ENCODE data around the gene PLA2G2A.
"Not testable (repeated sequence)": the region's sequence is repeated elsewhere in the genome, so short reads cannot be mapped to it uniquely, and the experiment has no call there.

PLA2G2A gene, protein sequence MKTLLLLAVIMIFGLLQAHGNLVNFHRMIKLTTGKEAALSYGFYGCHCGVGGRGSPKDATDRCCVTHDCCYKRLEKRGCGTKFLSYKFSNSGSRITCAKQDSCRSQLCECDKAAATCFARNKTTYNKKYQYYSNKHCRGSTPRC

DNA sequence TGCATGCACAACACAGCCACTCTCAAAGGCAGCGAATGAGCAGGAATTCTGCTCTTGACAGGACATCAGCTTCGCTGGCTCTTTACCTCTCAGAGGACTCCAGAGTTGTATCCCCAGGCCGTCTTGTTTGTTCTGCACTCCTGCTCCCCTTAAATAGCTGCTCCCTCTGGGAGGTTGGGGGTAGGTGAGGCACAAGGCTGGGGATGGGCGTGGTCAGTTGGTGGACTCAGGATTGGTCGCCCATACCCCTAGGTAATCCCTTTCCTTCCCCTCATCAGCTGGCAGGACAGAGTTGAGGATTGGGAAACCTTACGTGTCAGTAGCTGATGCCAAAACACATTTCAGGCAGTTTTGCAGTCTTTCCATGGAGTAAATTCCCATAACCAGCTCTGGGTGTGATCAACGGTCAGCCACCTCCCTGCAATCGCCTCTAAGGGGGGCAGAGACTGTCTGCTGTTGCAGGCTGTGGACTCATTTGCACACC is at the start of gene PLA2G2A:
Gene PLA2G2A, minus strand, starts transcription at position 125 of the 484 bp plus-strand sequence. CDS start 845 bp downstream, outside the sequence.
- no peak for TF ChIP-seq ZNF274 (IDR thresholded peaks at IDR 0.05; ENCODE audit: low read depth, low read length)
- no peak within 1 kb of the TSS for H3K4me3 ChIP-seq (ENCODE audit: low read length)

DNA sequence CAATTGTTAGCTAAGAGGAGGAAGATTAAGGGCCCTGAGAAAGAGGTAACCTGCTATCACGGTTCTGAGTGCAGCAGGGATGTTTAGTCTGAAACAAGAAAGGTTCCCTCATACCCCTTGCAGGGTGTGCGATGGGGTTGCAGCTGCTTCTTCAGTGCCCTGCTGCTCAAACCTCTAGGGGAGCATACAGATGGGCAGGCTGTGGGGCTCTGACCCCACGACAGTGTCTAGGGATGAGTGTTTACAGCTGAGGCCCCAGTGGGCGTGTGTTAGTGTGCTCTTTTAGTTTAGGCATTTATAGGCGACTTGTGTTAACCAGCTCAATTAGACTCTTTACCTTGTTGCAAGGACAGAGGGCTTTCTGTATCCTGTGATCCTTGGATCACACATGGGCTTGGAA is 49.3 kb upstream of the PLA2G2A start:
- TF ChIP-seq ZNF274 (IDR thresholded peaks at IDR 0.05; ENCODE audit: low read depth, low read length) = no peak
- H3K4me3 ChIP-seq (ENCODE audit: low read length) = no peak overlapping the region

- TF ChIP-seq ZNF274 (IDR thresholded peaks at IDR 0.05; ENCODE audit: low read depth, low read length) = no peak
- H3K4me3 ChIP-seq (ENCODE audit: low read length) = no peak overlapping the region
Observed at GRCh38 chr1:20028125-20028524, 48.7 kb upstream of the PLA2G2A start.

DNA sequence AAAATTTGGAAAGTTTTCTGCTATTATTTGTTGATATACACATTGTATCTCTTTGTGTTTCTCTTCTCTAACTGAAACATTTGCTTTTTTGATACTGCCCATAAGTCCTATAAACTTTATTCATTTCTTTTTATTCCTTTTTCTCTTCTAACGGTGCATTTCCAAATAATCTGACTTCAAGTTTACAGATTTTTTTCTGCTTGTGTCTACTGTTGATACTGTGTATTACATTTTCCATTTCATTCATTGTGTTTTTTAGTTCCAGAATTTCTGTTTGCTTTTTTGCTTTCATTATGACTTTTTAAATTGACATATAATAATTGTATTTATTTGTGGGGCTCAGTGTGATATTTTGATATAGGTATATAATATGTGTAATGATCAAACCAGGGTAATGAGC is 38.3 kb upstream of the PLA2G2A start:
- TF ChIP-seq ZNF274 (IDR thresholded peaks at IDR 0.05; ENCODE audit: low read depth, low read length) = no peak

DNA sequence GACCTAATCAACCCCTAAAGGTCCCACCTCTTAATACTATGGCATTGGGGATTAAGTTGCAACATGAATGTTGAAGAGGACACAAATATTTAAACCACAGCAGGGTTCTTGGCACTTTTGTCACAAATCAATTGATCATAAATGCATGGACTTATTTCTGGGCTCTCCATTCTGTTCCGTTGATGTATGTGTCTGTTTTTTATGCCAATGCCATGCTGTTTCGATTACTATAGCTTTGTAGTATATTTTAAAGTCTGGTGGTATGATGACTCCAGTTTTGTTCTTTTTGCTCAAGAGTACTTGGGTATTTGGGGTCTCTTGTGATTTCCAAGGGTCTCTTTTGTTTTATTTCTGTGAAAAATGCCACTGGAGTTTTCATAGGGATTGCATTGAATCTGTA is 34.7 kb upstream of the PLA2G2A start:
- H3K4me3 ChIP-seq (ENCODE audit: low read length) = no peak overlapping the region
- TF ChIP-seq ZNF274 (IDR thresholded peaks at IDR 0.05; ENCODE audit: low read depth, low read length) = no peak

More for the DNA sequence above, 38.3 kb upstream of the PLA2G2A start:
- no peak overlapping the region for H3K4me3 ChIP-seq (ENCODE audit: low read length)

DNA sequence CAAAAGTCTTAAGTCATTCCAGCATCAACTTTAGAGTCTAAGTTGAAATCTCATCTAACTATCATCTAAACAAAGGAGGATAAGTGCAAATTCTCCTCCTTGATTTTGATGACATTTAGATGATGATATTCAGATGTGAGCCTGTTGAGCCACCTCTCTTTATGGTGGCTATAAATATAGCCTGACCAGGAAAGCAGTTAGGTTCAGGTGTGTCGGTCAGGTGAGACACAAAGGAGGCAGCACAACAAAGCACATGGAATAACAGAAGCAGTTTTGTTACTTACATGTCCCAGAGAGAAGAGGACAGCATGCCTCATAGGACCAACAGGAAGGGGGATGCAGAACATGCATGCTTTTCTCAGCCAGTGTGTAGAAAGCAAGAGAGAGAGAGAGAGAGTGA is 30.6 kb upstream of the PLA2G2A start:
- no peak overlapping the region for H3K4me3 ChIP-seq (ENCODE audit: low read length)
- no peak for TF ChIP-seq ZNF274 (IDR thresholded peaks at IDR 0.05; ENCODE audit: low read depth, low read length)

DNA sequence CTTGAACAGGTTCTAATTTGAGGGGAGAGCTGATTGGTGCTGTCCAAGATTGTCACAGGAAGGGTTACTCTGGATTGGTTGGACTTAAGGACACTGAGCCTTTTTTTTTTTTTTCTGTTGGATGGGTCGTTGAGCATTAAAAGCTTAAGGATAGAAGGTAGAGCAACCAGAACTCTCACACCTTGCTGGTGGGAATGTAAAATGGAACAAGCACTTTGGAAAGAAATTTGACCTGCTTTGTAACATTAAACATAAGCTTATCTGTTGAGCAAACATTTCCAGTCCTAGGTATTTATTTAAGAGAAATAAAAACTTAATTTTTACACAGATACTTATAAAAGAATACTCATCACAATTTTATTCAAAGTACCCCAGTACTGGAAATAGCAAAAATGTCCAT is 29.8 kb upstream of the PLA2G2A start:
- no peak overlapping the region for H3K4me3 ChIP-seq (ENCODE audit: low read length)

DNA sequence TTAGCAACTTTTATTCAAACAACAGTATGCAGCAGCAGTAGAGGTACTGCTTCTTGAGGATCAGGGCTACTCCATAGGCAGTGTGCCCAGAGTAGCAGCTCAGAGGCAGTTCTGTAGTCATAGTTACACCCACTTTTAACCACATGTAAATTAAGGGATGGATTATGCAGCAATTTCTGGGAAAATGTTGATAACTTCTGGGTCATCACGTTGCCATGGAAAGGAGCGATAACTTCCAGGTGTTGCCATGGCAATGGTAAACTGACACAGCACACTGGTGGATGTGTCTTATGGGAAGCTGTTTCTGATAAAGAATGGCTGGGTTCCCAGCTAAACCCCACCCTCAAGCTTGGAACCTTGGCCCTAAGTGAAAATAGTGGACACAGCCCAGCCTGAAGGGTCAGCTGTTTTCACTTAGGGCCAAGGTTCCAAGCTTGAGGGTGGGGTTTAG is 29.0 kb upstream of the PLA2G2A start:
- H3K4me3 ChIP-seq (ENCODE audit: low read length) = no peak overlapping the region
- no peak for TF ChIP-seq ZNF274 (IDR thresholded peaks at IDR 0.05; ENCODE audit: low read depth, low read length)

More for the DNA sequence above, 29.8 kb upstream of the PLA2G2A start:
- TF ChIP-seq ZNF274 (IDR thresholded peaks at IDR 0.05; ENCODE audit: low read depth, low read length) = no peak

DNA sequence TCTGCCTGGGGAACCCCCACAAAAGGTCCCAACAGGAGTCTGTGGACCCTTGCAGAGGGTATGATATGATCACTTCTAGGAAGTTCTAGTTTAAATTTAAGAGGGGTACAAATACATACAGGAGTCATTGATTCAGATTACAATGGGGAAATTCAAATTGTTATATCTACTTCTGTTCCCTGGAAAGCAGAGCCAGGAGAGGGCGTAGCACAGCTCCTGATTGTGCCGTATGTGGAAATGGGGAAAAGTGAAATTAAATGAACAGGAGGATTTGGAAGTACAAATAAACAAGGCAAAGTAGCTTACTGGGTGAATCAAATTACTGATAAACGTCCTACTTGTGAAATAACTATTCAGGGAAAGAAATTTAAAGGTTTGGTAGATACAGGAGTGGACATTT is 19.4 kb upstream of the PLA2G2A start:
- H3K4me3 ChIP-seq (ENCODE audit: low read length) = not testable (repeated sequence)

- H3K4me3 ChIP-seq (ENCODE audit: low read length) = no peak overlapping the region
- TF ChIP-seq ZNF274 (IDR thresholded peaks at IDR 0.05; ENCODE audit: low read depth, low read length) = no peak
Observed at GRCh38 chr1:19990689-19991088, 11.3 kb upstream of the PLA2G2A start.

DNA sequence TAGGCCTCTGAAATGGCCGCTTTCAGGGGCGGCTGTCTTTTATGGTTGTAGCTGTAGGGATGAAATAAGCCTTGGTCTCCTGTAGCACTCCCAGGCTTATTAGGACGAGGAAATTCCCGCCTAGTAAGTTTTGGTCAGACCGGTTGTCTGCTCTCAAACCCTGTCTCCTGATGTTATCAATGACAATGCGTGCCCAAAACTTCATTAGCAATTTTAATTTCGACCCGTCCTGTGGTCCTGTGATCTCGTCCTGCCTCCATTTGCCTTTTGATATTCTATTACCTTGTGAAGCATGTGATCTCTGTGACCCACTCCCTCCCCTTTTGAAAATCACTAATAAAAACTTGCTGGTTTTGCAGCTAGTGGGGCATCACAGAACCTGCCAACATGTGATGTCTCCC is 10.8 kb upstream of the PLA2G2A start:
- not testable (repeated sequence) for H3K4me3 ChIP-seq (ENCODE audit: low read length)

GRCh38 chr1:19988267-19989006 is 9.0 kb upstream of the PLA2G2A start:
- no peak overlapping the region for H3K4me3 ChIP-seq (ENCODE audit: low read length)
- no peak for TF ChIP-seq ZNF274 (IDR thresholded peaks at IDR 0.05; ENCODE audit: low read depth, low read length)

- no peak for TF ChIP-seq ZNF274 (IDR thresholded peaks at IDR 0.05; ENCODE audit: low read depth, low read length)
- H3K4me3 ChIP-seq (ENCODE audit: low read length) = no peak overlapping the region
Observed at GRCh38 chr1:19987719-19988118, 8.3 kb upstream of the PLA2G2A start.

GRCh38 chr1:19984409-19985016 is 5.1 kb upstream of the PLA2G2A start:
- H3K4me3 ChIP-seq (ENCODE audit: low read length) = not testable (repeated sequence)
